Body of pancreas (tissue), 4 donors: ENCODE measurements around the gene CAMK2G. TPM values are rescaled to one million over a fixed set of nuclear protein-coding genes. Genes with fewer than 3 reads are reported as not detected.

Experiments used
- ATAC-seq: fragments of 150-250 bp; one replicate; pipeline ENCODE4 v1.9.1; 2016
- DNase-seq, 4 donors: peaks; one replicate each; pipeline ENCODE4 v3.0.0-alpha.2; 2019
- H3K27ac ChIP-seq, 4 donors: fragments of 200-600 bp; sonication (generic); 1 replicate in 3 of 4; 2 replicates in 1 of 4; pipeline versions ENCODE4 v1.5.1 to v1.6.1; 2016 to 2019; ENCODE audit warnings: mild to moderate bottlenecking in 1 of 4, mixed read lengths in 1 of 4, moderate library complexity in 1 of 4
- H3K27me3 ChIP-seq, 2 donors: fragments of 200-600 bp; sonication (generic); one replicate each; pipeline ENCODE4 v1.6.0; 2016; ENCODE audit warnings: mild to moderate bottlenecking in 1 of 2
- H3K36me3 ChIP-seq, 2 donors: fragments of 200-600 bp; sonication (generic); replicated peaks in 1 of 2; 2 replicates each; pipeline ENCODE4 v1.5.1; 2016; ENCODE audit warnings: low read depth in 2 of 2; ENCODE audit not compliant: insufficient read depth in 1 of 2
- H3K4me1 ChIP-seq: fragments of 200-600 bp; sonication (generic); one replicate; pipeline ENCODE4 v1.6.0; 2016
- H3K4me3 ChIP-seq, 2 donors: fragments of 200-600 bp; sonication (generic); 1 replicate in 1 of 2; 2 replicates in 1 of 2; pipeline ENCODE4 v1.5.1; 2016 to 2019
- H3K9me3 ChIP-seq, 3 donors: fragments of 200-600 bp; sonication (generic); 1 replicate in 2 of 3; 2 replicates in 1 of 3; pipeline ENCODE4 v1.5.1; 2016
- CTCF ChIP-seq, 7 experiments: fragments of 450-650 bp in 4 of 7; fragments of 200-600 bp in 3 of 7; sonication (generic) in 3 of 7; IDR thresholded peaks; one replicate each; pipeline ENCODE4 v1.5.1; 2016 to 2019; ENCODE audit warnings: antibody characterized with exemption in 7 of 7
- POLR2A ChIP-seq, 3 donors: fragments of 450-650 bp; IDR thresholded peaks; one replicate each; pipeline ENCODE4 v1.6.1; 2016; ENCODE audit warnings: antibody characterized with exemption in 3 of 3, mild to moderate bottlenecking in 2 of 3
- WGBS, 2 donors: methylation state at CpG; one replicate each; pipeline ENCODE4 v1.1.5; 2017; 5-methylcytosine and 5-hydroxymethylcytosine counted together
- intact Hi-C: fragments of 100-400 bp; cut with DNase I; formaldehyde crosslinking; loops from one replicate; pipeline ENCODE4 v1.15.1; 2023
- total RNA-seq, 2 donors: library from RNA; depleted of rRNA; stranded (reverse); fragments of >200 nt; gene quantifications; one replicate each; pipeline ENCODE4 v1.1.0, GENCODE V29; 2016

Gene CAMK2G
- total RNA-seq, 2 donors from 2014 or later, result 14.8 to 17.4 TPM

GRCh38 chr10:73810735-73811465 lies 63.5 kb downstream of the CAMK2G start:
- 0 to 1% methylated on average over 15 to 63 of the region's 63 CpGs for WGBS, 2 donors
- Histone ChIP-seq H3K4me1 (peaks cover 31% of the 10 kb centered on the region), H3K27me3 (no peaks in the 10 kb centered on the region), H3K27ac (peak overlapping the region; percentile 64 to 94 (median 86)), H3K4me3 (peak overlapping the region; percentile 83 to 96), H3K36me3 (peaks cover 0 to 11% of the 10 kb centered on the region in 2 donors), H3K9me3 (no peaks in the 10 kb centered on the region)
- ATAC-seq, result peak; percentile 17
- no peak for TF ChIP-seq CTCF (IDR thresholded peaks at IDR 0.05)
- DNase-seq, result peak in 3 of 4 donors; percentile 29 to 33 (median 31)
- intact Hi-C loops, result no loop called here

GRCh38 chr10:73810358-73810734 lies 64.0 kb downstream of the CAMK2G start:
- Histone ChIP-seq H3K4me1 (peaks cover 31% of the 10 kb centered on the region), H3K4me3 (peak overlapping the region; percentile 83 to 96), H3K36me3 (peaks cover 0 to 15% of the 10 kb centered on the region in 2 donors), H3K9me3 (no peaks in the 10 kb centered on the region), H3K27ac (peak overlapping the region in 1 of 4 donors; percentile 94), H3K27me3 (no peaks in the 10 kb centered on the region)
- DNase-seq (no peak), ATAC-seq (no peak)
- WGBS, 2 donors, result 70 to 73% methylated on average over 7 of the region's 7 CpGs
- no peak for TF ChIP-seq CTCF (IDR thresholded peaks at IDR 0.05)
- intact Hi-C loops, result no loop called here

GRCh38 chr10:73809061-73809818 lies 65.1 kb downstream of the CAMK2G start:
- DNase-seq (no peak), ATAC-seq (no peak)
- 22 to 34% methylated on average over 4 to 5 of the region's 5 CpGs for WGBS, 2 donors
- Histone ChIP-seq H3K27me3 (no peaks in the 10 kb centered on the region), H3K4me1 (peaks cover 31% of the 10 kb centered on the region), H3K36me3 (peaks cover 0 to 15% of the 10 kb centered on the region in 2 donors), H3K9me3 (no peaks in the 10 kb centered on the region), H3K27ac (peak overlapping the region in 2 of 4 donors; percentile 5 to 17), H3K4me3 (no peak overlapping the region)
- TF ChIP-seq POLR2A (IDR thresholded peaks at IDR 0.05) (no peak), CTCF (IDR thresholded peaks at IDR 0.05) (no peak)
- intact Hi-C loops, result no loop called here

GRCh38 chr10:73808021-73808815 lies 66.1 kb downstream of the CAMK2G start:
- H3K27me3 ChIP-seq, result no peaks in the 10 kb centered on the region
- H3K9me3 ChIP-seq, result no peaks in the 10 kb centered on the region
- ATAC-seq (no peak), DNase-seq (no peak)
- peaks cover 31% of the 10 kb centered on the region for H3K4me1 ChIP-seq
- no peak overlapping the region for H3K4me3 ChIP-seq
- no peak for TF ChIP-seq POLR2A (IDR thresholded peaks at IDR 0.05)
- no peak for TF ChIP-seq CTCF (IDR thresholded peaks at IDR 0.05)
- no peak overlapping the region for H3K27ac ChIP-seq
- intact Hi-C loops, result no loop called here
- WGBS, 2 donors, result 91 to 92% methylated on average over 10 to 16 of the region's 16 CpGs
- peaks cover 0 to 15% of the 10 kb centered on the region in 2 donors for H3K36me3 ChIP-seq
